Measurements from ENCODE around the gene UBE2QL1. TPM values are rescaled to one million over a fixed set of nuclear protein-coding genes. Genes with fewer than 3 reads are reported as not detected.

UBE2QL1 gene
- total RNA-seq, 1 experiment from 2014 or later, result 0.11 TPM

DNA sequence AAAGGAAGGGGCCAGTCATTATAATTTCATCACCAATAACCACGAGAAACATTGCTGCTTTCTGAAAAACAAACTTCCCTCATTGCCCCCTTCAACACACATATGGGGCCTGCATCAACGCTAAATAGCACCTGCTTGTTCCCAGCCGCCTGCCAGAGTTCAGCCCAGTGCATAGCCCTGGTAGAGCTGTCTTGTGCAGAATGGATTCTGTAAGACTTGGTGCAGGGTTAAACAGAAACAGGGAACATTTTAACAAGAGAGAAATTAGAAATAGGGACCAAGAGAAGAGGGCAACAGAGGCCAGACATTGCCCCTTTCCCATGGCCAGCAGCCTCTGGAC is 56.7 kb downstream of the UBE2QL1 start:
- Histone ChIP-seq H3K23me2 (ENCODE audit: insufficient read length, low read depth, low read length, poor library complexity, severe bottlenecking) (peaks cover 3% of the 10 kb centered on the region), H2BK120ac (ENCODE audit: low read depth, low read length, poor library complexity, severe bottlenecking) (no peak overlapping the region)
- no peaks in the 10 kb centered on the region; a peak in 1 of 7 replicates for H3K36me3 Mint-ChIP-seq (ENCODE audit: insufficient read depth in 1 of 3, low read depth in 3 of 3)

More for the DNA sequence above, 56.7 kb downstream of the UBE2QL1 start:
- H3K4me2 ChIP-seq (ENCODE audit: insufficient read depth, insufficient read length, low read length), result no peak overlapping the region
- H2AK5ac ChIP-seq (ENCODE audit: insufficient read length, low read length), result no peak overlapping the region
- H3K14ac ChIP-seq (ENCODE audit: insufficient read depth, low read length), result no peak overlapping the region
- H2BK20ac ChIP-seq (ENCODE audit: low read depth, low read length, poor library complexity, severe bottlenecking), result no peak overlapping the region
- no peak overlapping the region for H3K4ac ChIP-seq (ENCODE audit: low read depth, low read length)
- H4K8ac ChIP-seq (replicated peaks; ENCODE audit: insufficient read length, low read depth, low read length), result no peak overlapping the region
- no peaks in the 10 kb centered on the region for H3K9me3 ChIP-seq (ENCODE audit: control insufficient read depth, low read depth, low read length)
- H2BK5ac ChIP-seq (ENCODE audit: insufficient read length, low read length), result no peak overlapping the region
- no peak overlapping the region for H4K5ac ChIP-seq (ENCODE audit: insufficient read length, low read depth, low read length)
- H3K9ac ChIP-seq (ENCODE audit: extremely low read depth, insufficient read length, low read length), result no peak overlapping the region
- H4K91ac ChIP-seq (ENCODE audit: insufficient read length, low read depth, low read length), result no peak overlapping the region
- no peaks in the 10 kb centered on the region for H3K4me1 ChIP-seq (ENCODE audit: insufficient read depth, low read length)
- H2BK15ac ChIP-seq (ENCODE audit: low read depth, low read length), result no peak overlapping the region; the same call in 1 of the 2 replicates
- no CpG with 5 or more reads among the region's 3 CpGs for WGBS (ENCODE audit: extremely low coverage, insufficient read length, low lambda C conversion rate)
- H3T11ph ChIP-seq (ENCODE audit: low read length), result no peak overlapping the region
- no peak overlapping the region for H3K18ac ChIP-seq (ENCODE audit: insufficient read length, low read depth, low read length)
- TF ChIP-seq CTCF (conservative IDR thresholded peaks at IDR 0.05), result no peak
- H3K79me1 ChIP-seq (ENCODE audit: insufficient read depth, low read depth, low read length, poor library complexity, severe bottlenecking), result no peaks in the 10 kb centered on the region
- H2BK12ac ChIP-seq (ENCODE audit: insufficient read length, low read depth, low read length), result no peak overlapping the region
- H3K27ac ChIP-seq (ENCODE audit: insufficient read length, low read depth, low read length), result no peak overlapping the region
- H3K79me2 ChIP-seq (ENCODE audit: insufficient read depth, low read length), result no peaks in the 10 kb centered on the region
- peaks cover 4% of the 10 kb centered on the region for H3K27me3 Mint-ChIP-seq (ENCODE audit: low read depth)
- no peak overlapping the region for H3K4me3 Mint-ChIP-seq
- no peaks in the 10 kb centered on the region for H4K20me1 ChIP-seq (ENCODE audit: control insufficient read depth, insufficient read depth, insufficient read length)
- no peak overlapping the region for H3K56ac ChIP-seq (ENCODE audit: insufficient read length, low read depth, low read length)
- no peak overlapping the region for H3K23ac ChIP-seq (ENCODE audit: insufficient read length, low read depth, low read length)
- H3K27ac Mint-ChIP-seq, result no peak overlapping the region
- no peak overlapping the region for H2AFZ ChIP-seq (ENCODE audit: low read length)
- H3K9me3 Mint-ChIP-seq, result peaks cover 0 to 2% of the 10 kb centered on the region in 2 experiments; a peak in 3 of 5 replicates
- H3K27me3 ChIP-seq (ENCODE audit: insufficient read depth, low read length), result no peaks in the 10 kb centered on the region
- H3K4me1 Mint-ChIP-seq, result no peaks in the 10 kb centered on the region
- no peak for DNase-seq
